A673 (cell line): ENCODE measurements around the gene RASSF1.

Experiments used
- CTCF ChIP-seq: fragments of 300-800, 200-600 bp; sonication (generic); conservative IDR thresholded peaks from 2 replicates; pipeline ENCODE4 v1.5.1; 2017; ENCODE audit warnings: low read depth, mild to moderate bottlenecking, antibody characterized with exemption, low read length, moderate library complexity, mixed read lengths
- EZH2 ChIP-seq: fragments of 200-600 bp; sonication (generic); IDR thresholded peaks from 2 replicates; pipeline ENCODE4 v1.6.1; 2017; ENCODE audit warnings: borderline replicate concordance, low read depth, mild to moderate bottlenecking, mixed read lengths, antibody characterized with exemption, low read length; ENCODE audit not compliant: poor library complexity, severe bottlenecking

- TF ChIP-seq CTCF (no peak), EZH2 (no peak)
Observed at GRCh38 chr3:50372349-50372748, 31.7 kb upstream of the RASSF1 start.
